HepG2 (cell line): ENCODE measurements around the gene USP1. TPM values are rescaled to one million over a fixed set of nuclear protein-coding genes. Genes with fewer than 3 reads are reported as not detected.
A peak's percentile ranks its signal among the peaks of the same experiment; 100 is the strongest.

ENCODE experiments used
- ATM ChIP-seq: fragments of 450-650 bp; IDR thresholded peaks from 2 replicates; pipeline ENCODE4 v1.7.1; 2017; ENCODE audit warnings: mild to moderate bottlenecking, borderline replicate concordance
- BATF2 ChIP-seq: sonication (generic); formaldehyde crosslinking; IDR thresholded peaks from 2 replicates; pipeline ENCODE4 v1.8.0; 2022; ENCODE audit warnings: mild to moderate bottlenecking, missing genetic modification reagents, moderate library complexity
- BRF2 ChIP-seq: sonication (generic); formaldehyde crosslinking; IDR thresholded peaks from 2 replicates; pipeline ENCODE4 v1.8.1; 2022; ENCODE audit warnings: mild to moderate bottlenecking, missing genetic modification reagents
- FIP1L1 ChIP-seq: fragments of 200-400 bp; formaldehyde crosslinking; IDR thresholded peaks from 2 replicates; pipeline ENCODE4 v1.6.1; 2018; ENCODE audit warnings: low read depth, mild to moderate bottlenecking, low read length, moderate library complexity, borderline replicate concordance; ENCODE audit not compliant: insufficient read depth
- FOSL1 ChIP-seq: sonication (generic); formaldehyde crosslinking; IDR thresholded peaks from 2 replicates; pipeline ENCODE4 v1.9.0; 2021; ENCODE audit warnings: missing genetic modification reagents, borderline replicate concordance
- GABPA ChIP-seq, 2 experiments: IDR thresholded peaks; 2 replicates each; pipeline ENCODE4 v1.6.1; 2011 to 2016; ENCODE audit warnings: low read depth in 2 of 2, low read length in 1 of 2, missing biosample characterization in 1 of 2, missing genetic modification characterization in 1 of 2
- HOXA3 ChIP-seq: sonication (generic); formaldehyde crosslinking; IDR thresholded peaks from 2 replicates; pipeline ENCODE4 v1.5.0; 2020; ENCODE audit warnings: missing genetic modification reagents
- IKZF5 ChIP-seq: IDR thresholded peaks from 2 replicates; pipeline ENCODE4 v1.6.1; 2018; ENCODE audit warnings: missing genetic modification reagents, mild to moderate bottlenecking, missing compliant biosample characterization
- MED1 ChIP-seq: sonication (generic); formaldehyde crosslinking; IDR thresholded peaks from 2 replicates; pipeline ENCODE4 v1.4.0; 2020; ENCODE audit warnings: missing genetic modification reagents
- MXD4 ChIP-seq: IDR thresholded peaks from 2 replicates; pipeline ENCODE4 v1.6.1; 2016; ENCODE audit warnings: mild to moderate bottlenecking, missing biosample characterization, missing genetic modification reagents
- POGK ChIP-seq: sonication (generic); formaldehyde crosslinking; conservative IDR thresholded peaks from 2 replicates; pipeline ENCODE4 v1.8.0; 2022; ENCODE audit warnings: mild to moderate bottlenecking, moderate library complexity, missing genetic modification reagents
- POGZ ChIP-seq: sonication (generic); formaldehyde crosslinking; IDR thresholded peaks from 2 replicates; pipeline ENCODE4 v1.4.0; 2020; ENCODE audit warnings: mild to moderate bottlenecking, missing genetic modification reagents
- SP5 ChIP-seq: IDR thresholded peaks from 2 replicates; pipeline ENCODE4 v1.6.1; 2016; ENCODE audit warnings: low read depth, borderline replicate concordance
- SRSF1 ChIP-seq: fragments of 200-400 bp; formaldehyde crosslinking; optimal IDR thresholded peaks from 2 replicates; pipeline ENCODE3; 2017; ENCODE audit warnings: mild to moderate bottlenecking, low read depth, low read length, moderate library complexity
- TERF1 ChIP-seq: sonication (generic); formaldehyde crosslinking; IDR thresholded peaks from 2 replicates; pipeline ENCODE4 v1.8.0; 2022; ENCODE audit warnings: mild to moderate bottlenecking, missing genetic modification reagents, moderate library complexity
- XBP1 ChIP-seq: sonication (generic); formaldehyde crosslinking; IDR thresholded peaks from 2 replicates; pipeline ENCODE4 v1.5.0; 2020; ENCODE audit warnings: missing genetic modification reagents
- ZNF296 ChIP-seq: sonication (generic); formaldehyde crosslinking; conservative IDR thresholded peaks from 2 replicates; pipeline ENCODE4 v1.5.0; 2020; ENCODE audit warnings: mild to moderate bottlenecking, missing genetic modification reagents
- ZNF317 ChIP-seq: sonication (generic); formaldehyde crosslinking; IDR thresholded peaks from 2 replicates; pipeline ENCODE4 v1.5.0; 2020; ENCODE audit warnings: mild to moderate bottlenecking, missing genetic modification reagents
- ZNF558 ChIP-seq: sonication (generic); formaldehyde crosslinking; IDR thresholded peaks from 2 replicates; pipeline ENCODE4 v1.9.0; 2022; ENCODE audit warnings: mild to moderate bottlenecking, missing genetic modification reagents, borderline replicate concordance
- polyA plus RNA-seq, 8 experiments: library from polyadenylated mRNA; depleted of rRNA in 3 of 8; stranded (reverse) in 7 of 8; unstranded in 1 of 8; fragments of >200 nt; fragmentation: Illumina TruSeq in 4 of 8; extraction: Trizol in 4 of 8; gene quantifications; 2 replicates each; pipeline versions ENCODE4 v1.2.1 to v1.2.3, GENCODE V29; 2011 to 2016; ENCODE audit warnings: low read depth in 4 of 8, missing spikeins in 1 of 8, mixed read lengths in 1 of 8; ENCODE audit not compliant: insufficient read depth in 1 of 8
- total RNA-seq, 5 experiments: library from RNA; depleted of rRNA; stranded (reverse); fragments of >200 nt; fragmentation: Illumina TruSeq; extraction: Trizol; gene quantifications; 2 replicates each; pipeline ENCODE4 v1.2.3, GENCODE V29; 2016; ENCODE audit warnings: low read depth in 1 of 5
- TF ChIP-seq, protein P1 (sequence below): fragments of 450-650 bp; IDR thresholded peaks from 2 replicates; pipeline ENCODE4 v1.6.1; 2017
- TF ChIP-seq, protein P2 (sequence below): sonication (generic); formaldehyde crosslinking; IDR thresholded peaks from 2 replicates; pipeline ENCODE4 v1.4.0; 2020; ENCODE audit warnings: missing genetic modification reagents

The USP1 gene
- total and polyA plus RNA-seq, 2 of the 13 experiments (the other 11 are each of a cell fraction or from before 2014, with no cell fraction given) = 9.0 to 64.6 TPM

DNA sequence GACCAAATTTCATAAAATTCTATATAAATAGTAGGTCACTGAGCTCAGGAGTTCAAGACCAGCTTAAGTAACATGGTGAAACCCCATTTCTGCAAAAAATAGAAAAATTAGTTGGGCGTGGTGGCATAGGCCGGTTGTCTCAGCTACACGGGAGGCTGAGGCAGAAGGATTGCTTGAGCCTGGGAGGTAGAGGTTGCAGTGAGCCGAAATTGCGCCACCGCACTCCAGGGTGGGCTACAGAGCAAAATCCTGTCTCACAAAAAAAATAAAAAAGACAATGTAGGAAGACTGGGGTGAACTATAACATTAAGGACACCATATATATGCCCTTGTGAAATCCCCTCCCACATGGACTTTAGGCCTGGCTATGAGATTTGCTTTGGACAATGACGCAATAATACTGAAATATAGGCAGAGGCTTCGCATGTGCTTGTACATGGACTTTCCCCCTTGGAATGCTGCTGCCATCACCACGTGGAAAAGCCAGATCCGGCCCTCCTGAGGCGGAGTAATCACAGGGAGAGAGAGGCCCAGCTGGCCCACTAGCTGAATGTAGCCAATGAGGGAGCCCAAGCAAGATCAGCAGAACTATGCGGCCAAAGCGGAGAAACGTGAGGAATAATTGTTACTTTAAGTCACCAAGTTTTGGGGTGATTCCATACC lies 13.1 kb upstream of the USP1 start (continued):
- TF ChIP-seq SRSF1 (no peak), POGZ (CRISPR knock-in tag) (peak; percentile 95), MED1 (CRISPR knock-in tag) (peak; percentile 92), POGK (CRISPR knock-in tag) (peak; percentile 62; the same call in 1 of the 2 replicates), ZNF558 (no peak; the same call in 1 of the 2 replicates), BATF2 (CRISPR knock-in tag) (no peak), HOXA3 (CRISPR knock-in tag) (peak; percentile 97), MXD4 (CRISPR knock-in tag) (peak; percentile 91), FIP1L1 (no peak), ZNF296 (no peak), IKZF5 (peak; percentile 83), ZNF317 (CRISPR knock-in tag) (peak; percentile 68), ATM (no peak), BRF2 (CRISPR knock-in tag) (peak; percentile 72; the same call in 1 of the 2 replicates), XBP1 (CRISPR knock-in tag) (no peak), GABPA (IDR thresholded peaks at IDR 0.05; ENCODE audit: low read depth, low read length) (no peak), GABPA (CRISPR knock-in tag; IDR thresholded peaks at IDR 0.05; ENCODE audit: low read depth) (peak; percentile 30), SP5 (peak; percentile 74; the same call in 1 of the 2 replicates), FOSL1 (CRISPR knock-in tag) (0 out of 2 replicates have a peak, but pooled peaks have one; percentile 3), TERF1 (CRISPR knock-in tag) (no peak)
- TF ChIP-seq, protein P1, sequence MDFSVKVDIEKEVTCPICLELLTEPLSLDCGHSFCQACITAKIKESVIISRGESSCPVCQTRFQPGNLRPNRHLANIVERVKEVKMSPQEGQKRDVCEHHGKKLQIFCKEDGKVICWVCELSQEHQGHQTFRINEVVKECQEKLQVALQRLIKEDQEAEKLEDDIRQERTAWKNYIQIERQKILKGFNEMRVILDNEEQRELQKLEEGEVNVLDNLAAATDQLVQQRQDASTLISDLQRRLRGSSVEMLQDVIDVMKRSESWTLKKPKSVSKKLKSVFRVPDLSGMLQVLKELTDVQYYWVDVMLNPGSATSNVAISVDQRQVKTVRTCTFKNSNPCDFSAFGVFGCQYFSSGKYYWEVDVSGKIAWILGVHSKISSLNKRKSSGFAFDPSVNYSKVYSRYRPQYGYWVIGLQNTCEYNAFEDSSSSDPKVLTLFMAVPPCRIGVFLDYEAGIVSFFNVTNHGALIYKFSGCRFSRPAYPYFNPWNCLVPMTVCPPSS = no peak
- TF ChIP-seq, protein P2, sequence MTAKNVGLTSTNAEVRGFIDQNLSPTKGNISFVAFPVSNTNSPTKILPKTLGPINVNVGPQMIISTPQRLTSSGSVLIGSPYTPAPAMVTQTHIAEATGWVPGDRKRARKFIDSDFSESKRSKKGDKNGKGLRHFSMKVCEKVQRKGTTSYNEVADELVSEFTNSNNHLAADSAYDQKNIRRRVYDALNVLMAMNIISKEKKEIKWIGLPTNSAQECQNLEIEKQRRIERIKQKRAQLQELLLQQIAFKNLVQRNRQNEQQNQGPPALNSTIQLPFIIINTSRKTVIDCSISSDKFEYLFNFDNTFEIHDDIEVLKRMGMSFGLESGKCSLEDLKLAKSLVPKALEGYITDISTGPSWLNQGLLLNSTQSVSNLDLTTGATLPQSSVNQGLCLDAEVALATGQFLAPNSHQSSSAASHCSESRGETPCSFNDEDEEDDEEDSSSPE (CRISPR knock-in tag) = peak; percentile 83
